Mononuclear cell (primary cell): ENCODE results near the gene OR2AP1. TPM values are rescaled to one million over a fixed set of nuclear protein-coding genes. Genes with fewer than 3 reads are reported as not detected.
"Not testable (repeated sequence)": the region's sequence is repeated elsewhere in the genome, so short reads cannot be mapped to it uniquely, and the experiment has no call there.

ENCODE experiments used
- H3K27me3 ChIP-seq: 2 replicates; pipeline ENCODE4 v1.6.0; 2011; ENCODE audit warnings: low read length, control low read depth; ENCODE audit not compliant: insufficient read depth
- H3K4me1 ChIP-seq: 2 replicates; pipeline ENCODE4 v1.5.1; 2011; ENCODE audit warnings: mild to moderate bottlenecking, low read length, control low read depth; ENCODE audit not compliant: insufficient read depth
- H3K4me3 ChIP-seq: 2 replicates; pipeline ENCODE4 v1.5.1; 2011; ENCODE audit warnings: mild to moderate bottlenecking, low read length, moderate library complexity
- H3K9me3 ChIP-seq: 2 replicates; pipeline ENCODE4 v1.5.1; 2011; ENCODE audit warnings: low read depth, mild to moderate bottlenecking, control low read depth, low read length
- total RNA-seq: library from RNA; depleted of rRNA; stranded (reverse); fragments of >200 nt; gene quantifications from one replicate; pipeline ENCODE4 v1.2.3, GENCODE V29; 2012

OR2AP1 gene
- not detected for total RNA-seq

- H3K27me3 ChIP-seq: peaks cover 3% of the 10 kb centered on the region
- no peaks in the 10 kb centered on the region for H3K4me1 ChIP-seq
- peaks cover 10% of the 10 kb centered on the region for H3K9me3 ChIP-seq
- H3K4me3 ChIP-seq: no peak within 1 kb of the TSS
Measured at GRCh38 chr12:55572168-55572567, at the start of gene OR2AP1. Gene OR2AP1 (plus strand): TSS chr12:55572468. CDS start chr12:55574415, 1,947 bp downstream.

DNA sequence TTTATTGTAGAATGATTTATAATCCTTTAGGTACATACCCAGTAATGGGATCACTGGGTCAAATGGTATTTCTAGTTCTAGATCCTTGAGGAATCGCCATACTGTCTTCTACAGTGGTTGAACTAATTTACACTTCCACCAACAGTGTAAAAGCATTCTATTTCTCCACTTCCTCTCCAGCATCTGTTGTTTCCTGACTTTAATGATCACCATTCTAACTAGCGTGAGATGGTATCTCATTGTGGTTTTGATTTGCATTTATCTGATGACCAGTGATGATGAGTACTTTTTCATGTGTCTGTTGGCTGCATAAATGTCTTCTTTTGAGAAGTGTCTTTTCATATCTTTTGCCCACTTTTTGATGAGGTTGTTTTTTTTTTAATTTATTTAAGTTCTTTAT is 24.0 kb upstream of the OR2AP1 start:
- H3K27me3 ChIP-seq, H3K4me3 ChIP-seq, H3K4me1 ChIP-seq, H3K9me3 ChIP-seq: not testable (repeated sequence)

DNA sequence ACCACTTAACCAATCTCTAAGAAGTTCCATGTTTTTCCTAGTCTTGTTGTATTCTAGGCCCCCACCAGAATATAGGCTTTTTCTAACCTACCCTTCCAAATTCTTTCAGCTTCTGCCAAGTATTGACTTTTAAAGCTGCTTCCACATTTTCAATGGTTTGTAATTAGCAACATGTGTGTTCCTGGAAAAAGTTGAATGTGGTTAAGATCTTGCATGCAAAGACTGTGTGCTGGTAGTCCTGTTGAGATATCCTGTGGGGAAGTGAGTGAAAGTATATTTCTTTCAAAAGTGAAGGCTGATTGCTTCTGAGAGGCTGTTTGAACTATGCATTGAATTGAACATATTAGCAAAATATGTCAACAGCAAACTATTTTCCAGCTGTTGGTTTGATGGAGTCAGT is 23.5 kb upstream of the OR2AP1 start:
- H3K4me1 ChIP-seq: no peaks in the 10 kb centered on the region
- peaks cover 5% of the 10 kb centered on the region for H3K27me3 ChIP-seq
- no peaks in the 10 kb centered on the region for H3K9me3 ChIP-seq
- no peak overlapping the region for H3K4me3 ChIP-seq

GRCh38 chr12:55549302-55549701 is 23.0 kb upstream of the OR2AP1 start, which contains the start of gene OR6C4:
Gene OR6C4 (plus strand): TSS chr12:55549602. CDS start chr12:55551227, 1,625 bp downstream.
- peaks cover 7% of the 10 kb centered on the region for H3K27me3 ChIP-seq
- no peaks in the 10 kb centered on the region for H3K4me1 ChIP-seq
- no peaks in the 10 kb centered on the region for H3K9me3 ChIP-seq
- H3K4me3 ChIP-seq: no peak within 1 kb of the TSS

DNA sequence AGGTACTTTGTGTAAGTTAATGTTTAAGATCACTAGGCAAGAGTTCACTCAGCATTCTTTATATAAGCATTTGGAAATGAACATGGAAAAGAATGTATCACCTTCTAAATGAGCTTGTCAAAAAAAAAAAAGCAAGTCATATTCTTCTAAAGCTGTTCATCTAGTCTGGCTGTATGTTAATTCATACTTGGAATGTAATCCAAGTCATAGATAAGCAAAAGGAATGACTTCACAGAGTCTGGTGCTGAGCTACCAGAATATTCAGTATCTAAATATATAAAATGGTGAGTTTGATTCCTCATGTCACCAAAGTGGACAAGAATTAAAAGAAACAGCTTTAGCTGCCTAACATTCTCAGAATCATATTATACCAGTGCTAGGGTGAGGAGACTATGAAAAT is 18.0 kb upstream of the OR2AP1 start:
- H3K4me1 ChIP-seq: no peaks in the 10 kb centered on the region
- H3K4me3 ChIP-seq: no peak overlapping the region
- H3K27me3 ChIP-seq: peaks cover 6% of the 10 kb centered on the region
- peaks cover 15% of the 10 kb centered on the region for H3K9me3 ChIP-seq

DNA sequence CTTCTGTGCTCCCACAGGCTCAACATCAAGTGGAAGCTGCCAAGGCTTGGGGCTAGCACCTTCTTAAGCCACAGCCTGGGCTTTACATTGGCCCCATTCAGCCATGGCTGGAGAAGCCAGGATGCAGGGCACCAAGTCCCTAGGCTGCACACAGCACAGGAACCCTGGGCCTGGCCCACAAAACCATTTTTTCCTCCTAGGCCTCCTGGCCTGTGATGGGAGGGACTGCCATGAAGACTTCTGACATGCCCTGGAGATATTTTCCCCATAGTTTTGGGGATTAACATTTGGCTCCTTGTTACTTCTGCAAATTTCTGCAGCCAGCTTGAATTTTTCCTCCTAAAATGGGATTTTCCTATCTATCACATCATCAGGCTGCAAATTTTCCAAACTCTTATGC is 2.2 kb upstream of the OR2AP1 start:
- H3K4me3 ChIP-seq, H3K9me3 ChIP-seq, H3K27me3 ChIP-seq, H3K4me1 ChIP-seq: not testable (repeated sequence)

DNA sequence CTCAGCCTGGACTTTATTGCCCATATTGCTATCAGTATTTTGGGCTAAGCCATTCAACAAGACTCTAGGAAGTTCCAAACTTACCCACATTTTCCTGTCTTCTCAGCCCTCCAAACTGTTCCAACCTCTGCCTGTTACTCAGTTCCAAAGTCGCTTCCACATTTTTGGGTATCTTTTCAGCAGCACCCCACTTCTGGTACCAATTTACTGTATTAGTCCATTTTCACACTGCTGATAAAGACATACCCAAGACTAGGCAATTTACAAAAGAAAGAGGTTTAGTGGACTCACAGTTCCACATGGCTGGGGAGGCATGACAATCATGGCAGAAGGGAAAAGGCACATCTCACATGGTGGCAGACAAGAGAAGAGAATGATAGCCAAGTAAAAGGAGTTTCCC is 1.6 kb upstream of the OR2AP1 start:
- not testable (repeated sequence) for H3K9me3 ChIP-seq, H3K4me3 ChIP-seq, H3K4me1 ChIP-seq, H3K27me3 ChIP-seq

- Histone ChIP-seq H3K4me3 (no peak overlapping the region), H3K27me3 (peaks cover 23% of the 10 kb centered on the region), H3K4me1 (no peaks in the 10 kb centered on the region), H3K9me3 (peaks cover 9% of the 10 kb centered on the region)
Measured at GRCh38 chr12:55582066-55582465, 9.8 kb downstream of the OR2AP1 start.

DNA sequence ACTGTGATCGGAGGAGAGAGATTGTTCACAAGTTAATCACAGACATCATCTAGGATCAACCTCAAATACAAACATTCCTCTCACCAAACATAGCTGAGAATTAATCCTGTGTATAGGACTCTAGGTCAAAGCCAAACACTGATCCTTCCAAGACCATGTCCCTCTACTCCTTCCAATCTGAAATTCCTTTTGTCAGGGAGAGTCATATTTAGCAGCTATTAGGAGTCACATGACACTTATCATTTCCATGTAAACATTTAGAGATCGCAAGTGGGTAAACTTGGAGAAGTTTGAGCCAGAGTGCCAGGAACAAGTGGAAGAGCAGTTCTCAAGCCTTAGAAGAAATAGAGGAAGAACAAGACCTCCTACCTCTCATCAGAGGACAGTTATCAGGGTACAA is 13.5 kb downstream of the OR2AP1 start:
- peaks cover 21% of the 10 kb centered on the region for H3K27me3 ChIP-seq
- no peaks in the 10 kb centered on the region for H3K4me1 ChIP-seq
- no peak overlapping the region for H3K4me3 ChIP-seq
- H3K9me3 ChIP-seq: no peaks in the 10 kb centered on the region

- not testable (repeated sequence) for H3K4me3 ChIP-seq
Measured at GRCh38 chr12:55590152-55590551, 17.9 kb downstream of the OR2AP1 start.

GRCh38 chr12:55607821-55608594 is 35.7 kb downstream of the OR2AP1 start:
- Histone ChIP-seq H3K9me3 (no peaks in the 10 kb centered on the region), H3K4me3 (no peak overlapping the region), H3K4me1 (no peaks in the 10 kb centered on the region), H3K27me3 (peaks cover 10% of the 10 kb centered on the region)

More at GRCh38 chr12:55590152-55590551, 17.9 kb downstream of the OR2AP1 start:
- H3K27me3 ChIP-seq: peaks cover 10% of the 10 kb centered on the region
- H3K4me1 ChIP-seq, H3K9me3 ChIP-seq: not testable (repeated sequence)

DNA sequence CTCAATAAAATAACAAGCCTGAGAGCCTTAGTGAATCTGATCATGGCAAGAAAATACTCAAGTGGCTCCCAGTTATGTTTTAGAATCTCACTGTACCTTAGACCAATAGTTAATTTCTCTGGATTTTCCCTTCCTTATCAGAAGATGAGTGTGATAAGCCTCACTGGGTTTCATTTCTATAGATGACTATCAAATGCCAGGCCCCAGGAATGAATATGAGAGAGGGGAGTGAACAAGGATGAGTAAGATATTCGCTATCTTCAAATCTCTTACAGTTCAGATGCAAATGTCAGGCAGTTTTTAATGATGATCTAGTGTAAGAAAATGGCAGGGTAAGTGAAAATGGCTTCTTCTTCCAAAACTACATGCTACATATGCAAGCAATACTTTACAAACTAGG is 38.3 kb downstream of the OR2AP1 start:
- Histone ChIP-seq H3K9me3 (peaks cover 10% of the 10 kb centered on the region), H3K27me3 (peaks cover 10% of the 10 kb centered on the region), H3K4me1 (no peaks in the 10 kb centered on the region), H3K4me3 (no peak overlapping the region)

GRCh38 chr12:55612646-55613045 is 40.4 kb downstream of the OR2AP1 start:
- no peaks in the 10 kb centered on the region for H3K4me1 ChIP-seq
- H3K4me3 ChIP-seq: no peak overlapping the region
- H3K9me3 ChIP-seq: peaks cover 10% of the 10 kb centered on the region
- H3K27me3 ChIP-seq: peaks cover 4% of the 10 kb centered on the region

GRCh38 chr12:55614764-55615163 is 42.5 kb downstream of the OR2AP1 start:
- H3K4me3 ChIP-seq: no peak overlapping the region
- peaks cover 4% of the 10 kb centered on the region for H3K27me3 ChIP-seq
- peaks cover 7% of the 10 kb centered on the region for H3K4me1 ChIP-seq
- H3K9me3 ChIP-seq: peaks cover 10% of the 10 kb centered on the region

GRCh38 chr12:55619354-55620138 is 47.3 kb downstream of the OR2AP1 start:
- no peaks in the 10 kb centered on the region for H3K27me3 ChIP-seq
- H3K9me3 ChIP-seq: peaks cover 10% of the 10 kb centered on the region
- no peak overlapping the region for H3K4me3 ChIP-seq
- peaks cover 9% of the 10 kb centered on the region for H3K4me1 ChIP-seq
